Measurements from ENCODE around the gene COX6A2.
"Not testable (repeated sequence)": the region's sequence is repeated elsewhere in the genome, so short reads cannot be mapped to it uniquely, and the experiment has no call there.

Gene COX6A2

DNA sequence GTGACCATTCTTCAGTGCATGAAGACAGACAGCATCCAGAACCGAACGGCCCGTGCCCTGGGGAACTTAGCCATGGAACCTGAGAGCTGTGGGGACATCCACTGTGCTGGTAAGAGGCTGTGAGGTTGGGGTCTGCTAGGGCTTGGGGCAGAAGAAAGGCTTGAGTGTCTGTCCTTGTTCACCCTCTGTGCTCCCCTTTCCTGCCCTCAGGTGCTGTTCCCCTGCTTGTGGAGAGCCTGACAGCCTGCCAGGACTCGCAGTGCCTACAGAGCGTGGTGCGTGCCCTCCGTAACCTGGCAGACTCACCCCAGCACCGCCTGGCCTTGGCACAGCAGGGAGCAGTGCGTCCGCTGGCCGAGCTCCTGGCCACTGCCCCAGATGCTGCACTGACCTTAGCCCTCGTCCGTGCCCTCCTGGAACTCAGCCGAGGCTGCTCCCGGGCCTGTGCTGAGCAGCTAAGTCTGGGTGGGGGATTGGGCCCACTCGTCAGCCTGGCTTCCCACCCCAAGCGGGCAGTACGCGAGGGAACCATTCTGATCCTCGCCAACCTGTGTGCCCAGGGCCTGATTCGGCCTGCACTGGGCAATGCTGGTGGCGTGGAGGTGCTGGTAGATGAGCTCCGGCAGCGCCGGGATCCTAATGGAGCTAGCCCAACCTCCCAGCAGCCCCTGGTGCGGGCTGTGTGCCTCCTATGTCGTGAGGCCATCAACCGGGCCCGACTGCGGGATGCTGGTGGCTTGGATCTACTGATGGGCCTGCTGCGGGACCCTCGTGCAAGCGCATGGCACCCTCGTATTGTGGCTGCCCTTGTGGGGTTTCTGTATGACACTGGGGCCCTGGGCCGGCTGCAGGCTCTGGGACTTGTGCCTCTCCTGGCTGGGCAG, 34.0 kb upstream of the COX6A2 start:
- no peak for DNase-seq

GRCh38 chr16:31461201-31461920, 33.2 kb upstream of the COX6A2 start:
- DNase-seq = no peak

GRCh38 chr16:31460582-31461002, 32.4 kb upstream of the COX6A2 start:
- no peak for DNase-seq

DNA sequence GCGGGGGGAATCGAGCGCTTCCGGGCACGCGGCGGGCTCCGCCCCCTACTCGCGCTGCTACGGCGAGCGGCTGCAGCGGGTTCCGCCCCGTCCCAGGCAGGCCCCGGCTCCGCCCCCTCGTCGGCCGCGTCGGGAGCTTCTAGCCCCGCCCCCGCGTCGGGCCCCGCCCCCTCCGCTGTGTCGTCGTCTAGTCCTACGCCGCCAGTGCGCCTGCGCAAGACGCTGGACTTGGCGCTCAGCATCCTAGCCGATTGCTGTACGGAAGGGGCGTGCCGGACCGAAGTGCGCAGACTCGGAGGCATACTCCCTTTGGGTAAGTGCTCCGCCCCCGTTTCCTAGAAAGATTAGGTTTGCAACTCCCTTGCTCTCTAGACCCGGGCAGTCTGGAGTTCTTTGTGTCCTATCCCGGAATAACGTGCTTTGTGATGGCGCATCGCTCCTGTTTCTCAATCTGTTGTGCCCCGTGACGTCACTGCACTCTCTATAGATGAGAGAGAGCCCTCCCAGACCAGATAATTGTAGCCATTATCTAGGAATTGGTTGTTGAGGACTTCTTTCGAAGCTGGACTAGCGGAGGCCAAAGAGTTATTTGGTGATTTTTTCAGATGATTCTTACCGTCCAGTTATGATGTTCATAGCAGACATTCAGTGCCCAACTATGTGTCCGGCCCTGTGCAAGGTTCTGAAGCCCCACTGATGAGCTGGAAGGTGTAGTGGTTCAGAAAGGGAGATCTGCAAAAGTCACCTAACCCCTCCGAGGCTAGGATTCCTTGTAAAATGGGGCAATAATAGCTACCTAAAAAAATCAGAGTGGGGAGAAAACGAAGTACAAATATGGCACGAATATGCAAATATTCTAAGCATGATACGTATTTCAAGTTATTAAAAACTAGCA, 31.8 kb upstream of the COX6A2 start:
- peak; percentile 99 for DNase-seq

DNA sequence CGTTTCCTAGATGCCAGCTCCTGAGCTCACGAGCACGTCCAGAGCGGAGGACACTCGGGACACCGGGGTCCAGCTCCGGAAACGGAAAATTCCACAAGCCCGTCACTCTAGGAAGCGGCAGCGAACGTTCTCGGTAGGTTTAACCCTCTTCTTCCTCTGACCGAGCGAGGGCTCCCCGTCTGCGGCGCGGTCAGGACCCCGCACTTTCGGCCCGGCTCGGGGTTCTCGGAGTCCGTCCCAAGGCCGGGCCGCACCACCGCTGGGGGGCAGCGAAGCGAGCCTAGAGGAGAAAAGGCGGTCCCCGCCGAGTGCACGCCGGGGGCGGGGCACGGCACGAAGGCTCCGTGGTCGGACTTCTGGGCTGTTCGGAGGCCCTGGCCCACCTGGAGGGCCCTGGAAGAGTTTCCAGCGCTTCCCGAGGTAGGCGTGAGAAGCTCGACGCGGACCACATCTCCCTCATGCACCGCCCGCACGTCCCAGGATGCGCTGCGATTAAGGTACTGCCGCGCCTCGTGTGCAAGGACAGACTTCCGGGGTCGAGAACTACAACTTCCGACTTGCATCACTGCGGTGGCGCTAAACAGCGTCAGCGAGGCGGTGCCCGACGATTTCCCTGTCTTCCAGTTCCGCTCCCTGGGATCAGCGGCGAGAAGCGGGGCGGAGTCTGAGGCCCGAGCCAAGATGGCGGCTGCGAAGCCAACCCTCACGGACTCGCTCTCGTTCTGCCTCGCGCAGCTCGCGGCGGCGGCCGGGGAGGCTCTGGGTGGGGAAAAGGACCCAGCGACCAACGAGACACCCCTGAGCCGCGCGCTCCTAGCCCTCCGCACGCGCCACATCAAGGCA, 30.9 kb upstream of the COX6A2 start, which contains the start of gene ARMC5:
ARMC5 (plus strand) TSS at position 658 of the 843 bp plus-strand sequence; CDS start at position 682, 24 bp downstream.
- peak; percentile 95 for DNase-seq

DNA sequence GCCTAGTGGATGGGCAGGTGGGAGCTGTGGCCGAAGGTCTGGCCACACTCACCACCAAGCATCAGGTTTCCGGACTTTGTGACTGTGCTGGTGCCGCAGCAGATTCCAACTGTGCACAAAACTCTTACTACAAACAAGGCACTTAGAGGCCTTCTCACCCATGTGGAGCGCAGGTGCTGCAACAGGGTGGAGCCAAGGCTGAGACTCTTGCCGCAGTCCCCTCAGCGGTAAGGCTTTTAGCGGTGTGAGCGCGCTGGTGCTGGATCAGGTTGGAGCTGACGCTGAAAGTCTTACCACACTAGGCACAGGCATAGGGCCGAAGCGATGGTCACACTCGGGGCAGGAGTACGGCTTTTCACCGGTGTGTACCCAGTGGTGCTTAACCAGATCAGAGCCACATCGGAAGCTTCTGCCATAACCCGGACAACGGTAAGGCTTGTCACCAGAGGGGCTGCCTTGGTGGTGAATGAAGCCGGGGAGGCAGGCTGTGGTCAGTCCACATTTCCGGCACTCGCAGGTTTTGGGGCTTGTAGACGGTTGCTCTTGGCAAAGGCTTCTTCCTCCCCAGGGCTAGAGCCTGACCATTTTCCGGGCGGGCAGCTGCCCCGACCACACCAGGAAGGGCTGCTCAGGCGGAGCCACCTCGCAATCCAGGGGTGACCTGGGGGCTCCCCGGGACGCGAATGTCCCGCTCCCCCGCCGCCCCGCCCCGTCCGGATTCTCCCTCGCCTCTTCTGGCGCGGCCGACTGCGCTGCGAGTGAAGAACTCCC, 30.1 kb upstream of the COX6A2 start:
- DNase-seq = no peak

DNA sequence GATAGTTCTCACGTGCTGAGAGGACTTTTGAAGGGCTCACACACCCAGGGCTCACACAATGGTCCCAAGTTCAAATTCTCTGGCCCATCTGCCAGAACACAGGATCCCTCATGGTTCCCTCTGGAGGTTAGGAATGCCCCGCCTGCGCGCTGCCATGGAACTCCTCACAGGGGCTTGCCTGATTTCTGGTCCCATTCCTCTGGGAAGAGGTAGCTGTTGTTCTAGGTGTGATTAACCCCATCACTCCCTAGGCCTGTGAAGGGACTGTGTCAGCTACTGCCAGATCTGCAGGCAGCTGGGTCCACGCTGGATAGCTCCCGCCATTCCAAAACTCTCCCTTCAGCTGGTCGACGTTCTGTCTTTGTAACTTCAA, 28.8 kb upstream of the COX6A2 start:
- DNase-seq = no peak

- DNase-seq = peak; percentile 6
These were observed 27.6 kb upstream of the COX6A2 start for GRCh38 chr16:31455601-31456314.

- no peak for DNase-seq
These were observed 25.4 kb upstream of the COX6A2 start for GRCh38 chr16:31453255-31454204.

GRCh38 chr16:31452631-31453106, 24.5 kb upstream of the COX6A2 start:
- no peak for DNase-seq

GRCh38 chr16:31451681-31452351, 23.7 kb upstream of the COX6A2 start:
- peak; percentile 26 for DNase-seq

DNA sequence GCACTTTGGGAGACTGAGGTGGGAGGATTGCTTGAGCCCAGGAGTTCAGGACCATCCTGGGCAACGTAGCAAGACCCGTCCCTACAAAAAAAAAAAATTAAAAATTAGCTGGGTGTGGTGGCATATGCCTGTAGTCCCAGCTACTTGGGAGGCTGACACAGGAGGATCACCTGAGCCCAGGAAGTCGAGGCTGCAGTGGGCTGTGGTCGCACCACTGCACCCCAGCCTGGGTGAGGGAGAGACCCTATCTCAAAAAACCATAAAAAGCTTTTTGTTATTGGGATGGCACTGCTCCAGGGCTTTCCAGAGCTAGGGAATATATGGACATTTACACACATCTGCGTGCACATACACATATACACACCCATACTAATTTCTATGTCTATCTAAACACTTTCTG, 23.0 kb upstream of the COX6A2 start:
- no peak for DNase-seq

DNA sequence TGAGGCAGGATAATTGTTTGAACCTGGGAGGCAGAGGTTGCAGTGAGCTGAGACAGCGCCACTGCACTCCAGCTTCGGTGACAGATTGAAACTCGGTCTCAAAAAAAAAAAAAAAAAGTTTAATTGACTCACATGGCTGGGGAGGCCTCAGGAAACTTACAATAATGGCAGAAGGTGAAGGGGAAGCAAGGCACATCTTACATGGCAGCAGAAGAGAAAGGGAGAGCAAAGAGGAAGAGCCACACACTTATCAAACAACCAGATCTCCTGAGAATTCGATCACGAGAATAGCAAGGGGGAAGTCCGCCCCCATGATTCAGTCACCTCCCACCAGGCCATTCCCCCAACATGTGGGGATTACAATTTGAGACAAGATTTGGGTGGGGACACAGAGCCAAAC, 17.8 kb upstream of the COX6A2 start:
- DNase-seq = not testable (repeated sequence)

- no peak for DNase-seq
These were observed 13.8 kb upstream of the COX6A2 start for GRCh38 chr16:31441956-31442355.

DNA sequence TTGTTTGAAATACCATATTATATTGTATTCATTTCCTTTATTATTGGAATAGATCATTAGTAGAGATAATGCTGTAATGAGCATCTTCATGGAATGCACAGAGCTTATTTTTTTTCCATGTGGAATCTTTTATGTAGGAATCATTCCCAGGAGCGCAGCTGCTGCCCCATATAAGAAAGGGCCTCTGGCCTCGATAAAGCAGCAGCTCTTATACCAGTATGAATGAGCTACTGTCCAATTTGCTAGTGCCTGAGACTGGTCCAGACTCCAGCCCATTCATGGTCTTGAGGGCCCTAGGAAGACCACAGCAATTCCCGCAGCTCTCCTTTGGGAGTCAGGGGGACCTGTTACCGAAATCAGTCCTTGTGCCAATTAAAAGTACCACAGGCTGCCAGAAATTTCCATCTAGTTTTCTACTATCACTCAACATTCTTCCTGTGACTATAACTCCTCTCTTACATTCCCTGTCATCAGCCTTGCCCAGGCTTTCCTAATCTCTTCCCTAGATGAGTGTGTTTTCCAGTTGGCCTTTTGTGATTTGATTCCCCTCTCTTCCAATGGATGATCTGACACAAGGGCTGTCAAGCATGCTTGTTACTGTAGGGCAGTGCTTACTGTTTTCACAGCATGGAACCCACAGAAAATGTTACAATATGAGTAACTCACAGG, 12.5 kb upstream of the COX6A2 start:
- no peak for DNase-seq

GRCh38 chr16:31439519-31439918, 11.4 kb upstream of the COX6A2 start:
- DNase-seq = no peak

DNA sequence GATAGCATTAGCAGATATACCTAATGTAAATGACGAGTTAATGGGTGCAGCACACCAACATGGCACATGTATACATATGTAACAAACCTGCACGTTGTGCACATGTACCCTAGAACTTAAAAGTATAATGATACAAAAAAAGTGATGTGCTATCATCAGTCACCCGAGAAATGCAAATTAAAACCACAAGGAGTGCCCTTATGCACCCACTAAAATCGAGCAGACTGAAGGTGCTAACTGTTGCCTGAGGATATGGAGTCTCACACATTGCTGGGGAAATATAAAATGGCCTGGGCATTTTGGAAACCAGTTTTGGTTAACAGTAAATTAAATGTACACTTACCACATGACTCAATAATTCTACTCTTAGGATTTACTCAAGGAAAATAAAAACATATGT, 10.9 kb upstream of the COX6A2 start:
- DNase-seq = not testable (repeated sequence)

- DNase-seq = no peak
These were observed 10.3 kb upstream of the COX6A2 start for GRCh38 chr16:31438414-31438813.

Data from NCI-H1436 (cell line).